Limb (tissue), 2 donors: ENCODE measurements around the gene ST6GALNAC3.

Experiments used
- DNase-seq, 2 donors: peaks; one replicate each; pipeline ENCODE4 v3.0.0-alpha.2; 2016; ENCODE audit errors: extremely low spot score in 2 of 2

ST6GALNAC3 gene

GRCh38 chr1:76141929-76142328 is 67.4 kb downstream of the ST6GALNAC3 start:
- no peak for DNase-seq

- no peak for DNase-seq
Observed at GRCh38 chr1:76142771-76143540, 68.4 kb downstream of the ST6GALNAC3 start.

GRCh38 chr1:76144247-76144646 is 69.7 kb downstream of the ST6GALNAC3 start:
- no peak for DNase-seq

- DNase-seq = no peak
Observed at GRCh38 chr1:76145332-76145731, 70.8 kb downstream of the ST6GALNAC3 start.

- DNase-seq = no peak
Observed at GRCh38 chr1:76146184-76146583, 71.6 kb downstream of the ST6GALNAC3 start.

- no peak for DNase-seq
Observed at GRCh38 chr1:76147917-76148316, 73.4 kb downstream of the ST6GALNAC3 start.

- no peak for DNase-seq
Observed at GRCh38 chr1:76148460-76148859, 73.9 kb downstream of the ST6GALNAC3 start.

- DNase-seq = no peak
Observed at GRCh38 chr1:76153841-76154205, 79.3 kb downstream of the ST6GALNAC3 start.

- peak; percentile 79 to 85 for DNase-seq
Observed at GRCh38 chr1:76154206-76154956, 79.8 kb downstream of the ST6GALNAC3 start.

GRCh38 chr1:76156987-76157386 is 82.4 kb downstream of the ST6GALNAC3 start:
- DNase-seq = no peak

GRCh38 chr1:76158126-76158525 is 83.6 kb downstream of the ST6GALNAC3 start:
- DNase-seq = no peak

- DNase-seq = no peak
Observed at GRCh38 chr1:76160225-76160624, 85.7 kb downstream of the ST6GALNAC3 start.

- DNase-seq = no peak
Observed at GRCh38 chr1:76161451-76161850, 86.9 kb downstream of the ST6GALNAC3 start.

GRCh38 chr1:76162254-76162653 is 87.7 kb downstream of the ST6GALNAC3 start:
- no peak for DNase-seq

GRCh38 chr1:76164165-76164564 is 89.6 kb downstream of the ST6GALNAC3 start:
- no peak for DNase-seq

GRCh38 chr1:76170084-76170483 is 95.5 kb downstream of the ST6GALNAC3 start:
- no peak for DNase-seq

GRCh38 chr1:76170513-76170912 is 96.0 kb downstream of the ST6GALNAC3 start:
- no peak for DNase-seq

GRCh38 chr1:76176000-76176399 is 101.5 kb downstream of the ST6GALNAC3 start:
- DNase-seq = no peak

GRCh38 chr1:76177615-76178014 is 103.1 kb downstream of the ST6GALNAC3 start:
- no peak for DNase-seq

- DNase-seq = no peak
Observed at GRCh38 chr1:76179219-76179698, 104.7 kb downstream of the ST6GALNAC3 start.

- DNase-seq = no peak
Observed at GRCh38 chr1:76185207-76185606, 110.7 kb downstream of the ST6GALNAC3 start.

- DNase-seq = no peak
Observed at GRCh38 chr1:76186554-76187170, 112.1 kb downstream of the ST6GALNAC3 start.
